DLD1 (cell line): Measurements from ENCODE around the gene ZNF783.

ENCODE experiments used
- in situ Hi-C: cut with HindIII; loops from 2 replicates; pipeline ENCODE4 v1.10.0; 2017; ENCODE audit warnings: low sequenced_read_pairs

The ZNF783 gene

DNA sequence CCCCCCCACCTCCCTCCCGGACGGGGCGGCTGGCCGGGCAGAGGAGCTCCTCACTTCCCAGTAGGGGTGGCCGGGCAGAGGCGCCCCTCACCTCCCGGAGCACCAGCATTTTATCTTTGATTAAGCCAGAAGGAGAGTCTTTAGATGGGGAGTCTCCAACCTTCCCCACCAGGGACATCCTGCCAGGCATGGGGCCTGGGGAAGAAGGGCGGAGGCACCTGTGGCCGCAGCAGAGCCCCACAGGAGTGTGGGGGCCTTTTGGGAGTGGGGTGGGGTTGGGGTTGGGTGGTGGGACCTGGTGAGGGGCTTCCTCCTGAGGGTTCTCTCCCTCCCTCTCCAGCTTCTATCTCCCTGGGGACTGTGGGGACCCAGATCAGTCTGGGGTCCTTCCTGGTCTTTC is 18.2 kb downstream of the ZNF783 start:
- in situ Hi-C loops: no loop called here

DNA sequence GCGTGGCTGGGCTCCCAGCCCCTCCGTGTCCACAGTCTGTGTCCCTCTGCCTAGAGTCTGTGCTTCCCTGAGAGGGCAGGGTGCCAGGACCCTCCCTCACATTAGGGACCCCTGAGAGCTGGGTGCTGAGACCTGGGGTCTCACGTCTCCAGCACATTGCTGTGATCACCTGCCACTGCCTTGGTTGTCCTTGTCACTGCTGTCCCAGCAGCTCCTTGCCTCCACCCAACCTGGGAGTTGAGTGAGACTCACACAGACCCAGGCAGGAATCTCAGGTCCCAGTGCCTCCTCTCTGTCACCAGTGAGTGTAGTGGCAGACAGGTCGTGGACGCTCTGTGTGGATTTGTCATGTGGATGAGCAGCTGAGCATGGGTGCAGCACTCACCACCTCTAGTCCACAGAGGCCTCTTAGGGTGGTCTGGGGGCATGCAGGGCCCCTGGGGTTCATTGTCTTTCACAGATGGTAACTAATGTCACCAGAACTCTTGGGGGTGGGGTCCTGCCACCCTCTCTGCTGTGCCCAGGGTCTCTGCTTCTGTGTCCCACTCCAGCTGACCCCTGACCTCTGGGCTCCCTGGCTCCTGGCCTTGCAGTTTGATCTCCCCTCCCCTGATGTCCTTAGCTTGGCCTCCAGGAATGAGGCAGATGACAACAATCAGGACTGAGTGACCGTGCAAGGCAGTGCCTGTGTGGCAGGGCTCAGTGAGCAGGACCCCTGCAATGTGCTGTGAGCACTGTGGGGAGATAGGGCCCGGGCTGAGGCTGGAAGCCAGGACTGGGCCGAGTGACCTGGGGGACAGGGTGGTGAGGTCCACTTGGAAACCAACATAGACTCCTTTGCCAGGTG is 18.9 kb downstream of the ZNF783 start:
- in situ Hi-C loops: no loop called here

- in situ Hi-C loops: no loop called here
Measured at GRCh38 chr7:149281508-149282330, 19.7 kb downstream of the ZNF783 start.

DNA sequence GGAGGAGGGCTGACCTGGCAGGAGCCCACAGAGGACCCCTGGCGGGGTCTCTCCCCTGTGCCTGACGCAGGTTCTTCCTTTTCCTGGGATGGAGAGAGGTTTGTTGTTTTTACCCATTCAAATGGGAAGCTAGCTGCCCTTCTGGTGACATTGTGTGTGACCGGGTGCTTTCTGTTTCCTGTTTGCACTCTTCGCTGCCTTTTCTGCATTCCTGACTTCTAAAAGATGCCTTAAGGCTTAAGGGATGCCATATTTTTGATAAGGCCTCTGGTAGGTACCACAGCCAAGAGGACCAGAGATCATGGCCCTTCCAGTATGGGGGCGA is 20.3 kb downstream of the ZNF783 start:
- in situ Hi-C loops: no loop called here

DNA sequence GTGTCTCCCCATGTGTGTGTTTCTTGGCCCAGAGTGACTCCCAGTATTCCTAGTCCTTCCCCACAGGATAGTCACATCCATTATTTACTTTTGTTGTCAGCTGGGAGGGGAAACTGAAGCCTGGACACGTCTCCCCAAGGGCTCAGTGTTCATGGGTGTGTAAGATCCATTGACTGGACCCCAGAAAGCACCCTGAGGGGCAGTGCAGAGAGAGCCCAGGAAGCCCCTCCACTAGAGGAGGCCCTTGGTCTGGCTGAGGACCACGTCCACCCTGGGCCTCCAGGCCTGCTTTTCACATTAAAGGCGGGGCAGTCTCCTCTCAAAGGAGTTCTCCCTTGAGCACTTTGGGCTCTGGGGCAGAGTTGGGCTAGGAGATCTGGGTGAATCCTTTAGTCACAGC is 21.3 kb downstream of the ZNF783 start:
- in situ Hi-C loops: no loop called here

DNA sequence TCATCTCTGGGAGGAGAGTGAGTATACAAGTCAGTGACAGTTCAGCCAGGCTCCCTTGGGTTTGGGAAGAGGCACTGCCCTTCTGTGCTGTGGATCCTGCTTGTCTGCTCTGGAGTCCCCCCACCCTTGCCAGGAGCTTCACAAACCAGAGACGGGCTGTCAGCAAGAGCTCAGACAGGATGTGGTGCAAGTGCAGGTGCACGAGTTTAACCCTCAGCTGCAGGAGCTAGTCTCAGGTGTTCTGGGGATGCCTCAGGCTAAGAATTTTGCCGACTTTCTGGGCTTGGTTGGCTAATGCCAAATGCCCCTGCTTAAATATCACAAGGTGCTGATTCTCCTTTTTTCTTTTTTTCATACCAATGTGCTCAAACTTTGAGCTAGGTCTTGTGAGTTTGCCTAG is 22.3 kb downstream of the ZNF783 start:
- in situ Hi-C loops: no loop called here

DNA sequence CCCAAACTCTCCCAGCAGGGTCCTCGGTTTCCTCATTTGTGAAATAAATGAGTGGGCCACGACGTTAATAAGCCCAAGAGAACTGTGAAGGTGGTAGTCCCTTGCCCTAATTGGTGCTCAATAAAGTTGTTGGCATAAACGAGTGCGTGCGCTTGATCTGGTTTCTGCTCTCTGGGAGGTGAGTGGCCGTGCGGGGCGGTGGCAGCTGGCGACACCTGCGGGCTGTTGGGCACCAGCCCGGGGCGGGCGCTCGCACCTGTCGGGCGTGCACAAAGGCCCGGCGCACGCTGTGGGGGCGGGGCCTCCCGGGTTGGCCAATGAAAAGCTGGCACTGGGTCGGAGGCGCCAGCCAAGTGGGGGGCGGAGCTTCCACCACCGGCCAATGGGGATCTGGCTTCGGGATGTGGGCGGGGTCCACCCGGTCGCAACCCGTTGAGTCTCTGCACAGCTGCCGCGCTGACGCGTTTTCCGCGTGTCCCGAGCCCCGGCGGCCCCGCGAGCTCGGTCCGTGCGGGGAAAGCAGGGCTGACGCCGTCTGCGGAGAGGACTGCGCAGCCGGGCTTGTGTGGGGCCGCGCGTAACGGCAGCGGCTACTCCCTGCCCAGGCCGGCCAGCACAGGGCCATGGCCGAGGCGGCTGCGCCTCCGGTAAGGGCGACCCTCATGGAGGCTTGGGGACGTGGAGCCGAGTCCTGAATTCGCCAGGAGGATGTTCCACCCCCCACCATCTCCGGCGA is 23.0 kb downstream of the ZNF783 start:
- in situ Hi-C loops: no loop called here

GRCh38 chr7:149285603-149286002 is 23.6 kb downstream of the ZNF783 start:
- in situ Hi-C loops: no loop called here

GRCh38 chr7:149286811-149287400 is 24.9 kb downstream of the ZNF783 start:
- in situ Hi-C loops: no loop called here

GRCh38 chr7:149287622-149288021 is 25.6 kb downstream of the ZNF783 start:
- in situ Hi-C loops: no loop called here

DNA sequence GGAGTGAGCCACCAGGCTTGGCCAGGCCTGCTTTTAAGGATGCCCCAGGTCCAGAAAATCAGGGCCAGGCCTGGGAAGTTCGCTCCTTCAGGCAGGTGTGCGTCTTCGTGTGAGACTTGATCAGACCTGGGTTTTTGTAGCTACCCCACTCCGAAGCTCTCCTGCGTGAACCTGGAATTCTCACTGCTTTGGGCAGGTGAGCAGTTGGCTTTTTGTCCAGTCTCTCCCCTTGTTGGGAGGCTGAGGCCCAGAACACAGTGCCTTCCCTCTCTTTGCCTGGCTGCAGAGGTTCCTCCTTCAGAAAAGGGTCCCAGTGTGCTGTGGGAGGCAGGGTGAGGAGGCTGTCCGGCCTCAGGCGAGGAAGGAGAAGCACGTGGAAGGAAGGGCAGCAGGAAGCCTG is 27.3 kb downstream of the ZNF783 start:
- in situ Hi-C loops: no loop called here

DNA sequence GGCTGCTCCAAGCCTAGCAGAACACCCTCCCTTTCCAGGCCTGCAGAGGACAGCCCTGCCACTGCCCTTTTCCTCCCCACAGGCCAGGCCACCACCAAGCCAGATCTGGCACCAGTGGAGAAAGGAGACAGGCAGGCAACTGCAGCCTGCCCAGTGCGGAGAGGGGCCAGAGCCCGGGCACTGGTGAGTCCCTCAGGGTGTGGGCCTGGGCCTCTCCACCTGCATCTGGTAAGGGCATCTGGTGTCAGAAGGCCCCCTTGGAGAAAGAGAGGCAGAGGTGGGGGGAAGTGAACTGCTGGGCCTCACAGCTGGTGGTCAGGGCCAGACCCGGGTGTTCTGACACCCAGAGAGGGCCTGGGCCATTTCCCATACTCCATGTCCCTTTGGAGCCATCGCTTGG is 27.9 kb downstream of the ZNF783 start:
- in situ Hi-C loops: no loop called here

GRCh38 chr7:149291036-149291780 is 29.2 kb downstream of the ZNF783 start:
- in situ Hi-C loops: no loop called here

GRCh38 chr7:149291781-149292461 is 29.9 kb downstream of the ZNF783 start:
- in situ Hi-C loops: no loop called here

DNA sequence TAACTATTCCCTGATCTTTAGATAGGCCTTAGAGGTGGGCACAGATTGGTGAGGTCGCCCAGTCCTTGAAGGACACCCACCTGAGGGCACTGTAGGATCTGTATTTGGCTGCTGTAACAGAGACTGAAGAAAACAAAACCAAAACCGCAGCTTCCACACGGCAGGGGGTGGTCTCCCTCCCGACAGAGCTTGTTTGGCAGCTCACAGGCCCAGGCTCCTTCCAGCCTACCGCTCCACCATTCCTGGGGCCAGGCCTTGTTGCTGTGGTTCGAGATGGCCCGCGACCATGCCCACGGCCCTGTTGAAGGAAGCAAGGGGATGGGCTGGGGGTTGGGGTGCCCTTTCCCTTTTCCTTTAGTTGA is 30.4 kb downstream of the ZNF783 start:
- in situ Hi-C loops: no loop called here

- in situ Hi-C loops: no loop called here
Measured at GRCh38 chr7:149293338-149293737, 31.3 kb downstream of the ZNF783 start.

DNA sequence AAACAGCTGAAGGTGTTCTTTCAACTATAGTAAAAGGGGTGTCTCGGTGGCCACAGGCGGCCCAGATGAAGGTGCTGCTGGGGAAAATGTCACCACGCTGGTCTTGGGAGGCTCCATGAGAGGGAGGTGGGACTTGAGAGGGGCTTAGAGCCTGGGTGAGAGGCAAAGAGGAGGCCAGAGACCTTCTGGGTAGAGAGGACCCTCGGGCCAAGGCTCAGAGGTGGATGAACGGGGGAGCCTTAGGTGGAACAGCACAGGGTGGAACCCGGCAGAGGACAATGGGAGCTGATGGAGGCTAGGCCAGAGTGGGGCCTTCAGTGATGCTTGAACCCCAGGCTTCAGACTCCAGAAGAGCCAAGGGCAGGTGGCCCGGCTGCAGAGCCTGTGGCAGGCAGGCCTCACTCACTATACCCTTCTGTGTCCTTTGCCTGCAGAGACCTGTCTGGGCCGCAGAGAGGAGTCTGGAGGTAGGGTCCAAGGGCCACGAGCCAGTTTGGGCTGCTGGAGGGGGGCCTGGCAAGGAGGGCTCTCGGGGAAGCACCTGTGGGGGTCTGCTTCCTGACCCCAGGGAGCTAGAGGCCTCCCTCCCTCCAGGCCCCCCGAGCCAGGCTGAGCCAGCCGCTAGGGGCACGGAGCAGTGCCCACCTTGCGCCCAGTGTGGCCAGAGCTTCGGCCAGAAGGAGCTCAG is 32.1 kb downstream of the ZNF783 start:
- in situ Hi-C loops: no loop called here

- in situ Hi-C loops: no loop called here
Measured at GRCh38 chr7:149294634-149295480, 32.9 kb downstream of the ZNF783 start.

DNA sequence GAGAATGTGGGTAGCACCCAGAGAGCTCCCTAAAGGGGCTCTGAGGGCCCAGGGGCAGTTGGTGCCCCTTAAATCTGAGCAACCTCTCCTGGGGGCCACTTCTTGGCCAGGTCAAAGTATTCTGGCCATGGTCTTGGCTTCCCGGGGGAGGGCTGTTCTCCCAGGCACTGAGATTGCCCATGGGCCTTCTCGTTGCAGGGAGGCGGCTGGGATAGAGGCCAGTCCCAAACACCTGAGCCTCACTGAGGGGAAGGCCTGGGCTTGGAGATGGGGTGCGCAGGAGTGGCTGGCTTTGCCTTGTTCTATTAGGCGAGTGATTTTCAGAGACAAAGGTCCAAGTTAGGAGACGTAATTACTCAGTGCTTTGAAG is 33.5 kb downstream of the ZNF783 start:
- in situ Hi-C loops: no loop called here
